ENCODE results near the gene BARHL2.

The BARHL2 gene

GRCh38 chr1:90671741-90672140 is 45.4 kb downstream of the BARHL2 start:
- Histone ChIP-seq H3K79me2 (ENCODE audit: control insufficient read depth, low read length) (no peaks in the 10 kb centered on the region), H3K36me3 (ENCODE audit: control insufficient read depth, low read length) (no peaks in the 10 kb centered on the region), H3K27ac (ENCODE audit: low read depth, low read length) (no peak overlapping the region), H3K4me2 (ENCODE audit: low read length) (no peak overlapping the region), H3K4me1 (ENCODE audit: control insufficient read depth, low read length) (no peaks in the 10 kb centered on the region), H3K4me3 (ENCODE audit: low read length) (no peak overlapping the region), H3K27me3 (ENCODE audit: control insufficient read depth, low read length) (no peaks in the 10 kb centered on the region), H3F3A (ENCODE audit: control insufficient read depth, insufficient read depth) (no peaks in the 10 kb centered on the region), H3K9me3 (ENCODE audit: control insufficient read depth, insufficient read depth, low read length) (no peaks in the 10 kb centered on the region), H3K9me2 (replicated peaks; ENCODE audit: control insufficient read depth, low read length) (no peaks in the 10 kb centered on the region), H4K20me1 (ENCODE audit: control insufficient read depth, insufficient read depth, low read depth, low read length) (no peaks in the 10 kb centered on the region)
- TF ChIP-seq, protein P1, sequence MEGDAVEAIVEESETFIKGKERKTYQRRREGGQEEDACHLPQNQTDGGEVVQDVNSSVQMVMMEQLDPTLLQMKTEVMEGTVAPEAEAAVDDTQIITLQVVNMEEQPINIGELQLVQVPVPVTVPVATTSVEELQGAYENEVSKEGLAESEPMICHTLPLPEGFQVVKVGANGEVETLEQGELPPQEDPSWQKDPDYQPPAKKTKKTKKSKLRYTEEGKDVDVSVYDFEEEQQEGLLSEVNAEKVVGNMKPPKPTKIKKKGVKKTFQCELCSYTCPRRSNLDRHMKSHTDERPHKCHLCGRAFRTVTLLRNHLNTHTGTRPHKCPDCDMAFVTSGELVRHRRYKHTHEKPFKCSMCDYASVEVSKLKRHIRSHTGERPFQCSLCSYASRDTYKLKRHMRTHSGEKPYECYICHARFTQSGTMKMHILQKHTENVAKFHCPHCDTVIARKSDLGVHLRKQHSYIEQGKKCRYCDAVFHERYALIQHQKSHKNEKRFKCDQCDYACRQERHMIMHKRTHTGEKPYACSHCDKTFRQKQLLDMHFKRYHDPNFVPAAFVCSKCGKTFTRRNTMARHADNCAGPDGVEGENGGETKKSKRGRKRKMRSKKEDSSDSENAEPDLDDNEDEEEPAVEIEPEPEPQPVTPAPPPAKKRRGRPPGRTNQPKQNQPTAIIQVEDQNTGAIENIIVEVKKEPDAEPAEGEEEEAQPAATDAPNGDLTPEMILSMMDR (IDR thresholded peaks at IDR 0.05; ENCODE audit: low read depth, low read length, poor library complexity, severe bottlenecking), result no peak
- no peak for TF ChIP-seq EZH2phosphoT487 (IDR thresholded peaks at IDR 0.05; ENCODE audit: borderline replicate concordance, low read length)

GRCh38 chr1:90671251-90671650 is 45.9 kb downstream of the BARHL2 start:
- no peaks in the 10 kb centered on the region for H3K9me3 ChIP-seq (ENCODE audit: control insufficient read depth, insufficient read depth, low read length)
- no peaks in the 10 kb centered on the region for H3K79me2 ChIP-seq (ENCODE audit: control insufficient read depth, low read length)
- no peaks in the 10 kb centered on the region for H3K9me2 ChIP-seq (replicated peaks; ENCODE audit: control insufficient read depth, low read length)
- no peak overlapping the region for H3K27ac ChIP-seq (ENCODE audit: low read depth, low read length)
- no peaks in the 10 kb centered on the region for H3K36me3 ChIP-seq (ENCODE audit: control insufficient read depth, low read length)
- H3K4me1 ChIP-seq (ENCODE audit: control insufficient read depth, low read length), result no peaks in the 10 kb centered on the region
- H3K4me2 ChIP-seq (ENCODE audit: low read length), result no peak overlapping the region
- no peak overlapping the region for H3K4me3 ChIP-seq (ENCODE audit: low read length)
- no peaks in the 10 kb centered on the region for H3K27me3 ChIP-seq (ENCODE audit: control insufficient read depth, low read length)
- TF ChIP-seq EZH2phosphoT487 (IDR thresholded peaks at IDR 0.05; ENCODE audit: borderline replicate concordance, low read length), result no peak
- TF ChIP-seq, protein P1 (IDR thresholded peaks at IDR 0.05; ENCODE audit: low read depth, low read length, poor library complexity, severe bottlenecking), result no peak
- H4K20me1 ChIP-seq (ENCODE audit: control insufficient read depth, insufficient read depth, low read depth, low read length), result no peaks in the 10 kb centered on the region
- no peaks in the 10 kb centered on the region for H3F3A ChIP-seq (ENCODE audit: control insufficient read depth, insufficient read depth)
